Measurements from ENCODE around the gene NXPH4.

NXPH4 gene

DNA sequence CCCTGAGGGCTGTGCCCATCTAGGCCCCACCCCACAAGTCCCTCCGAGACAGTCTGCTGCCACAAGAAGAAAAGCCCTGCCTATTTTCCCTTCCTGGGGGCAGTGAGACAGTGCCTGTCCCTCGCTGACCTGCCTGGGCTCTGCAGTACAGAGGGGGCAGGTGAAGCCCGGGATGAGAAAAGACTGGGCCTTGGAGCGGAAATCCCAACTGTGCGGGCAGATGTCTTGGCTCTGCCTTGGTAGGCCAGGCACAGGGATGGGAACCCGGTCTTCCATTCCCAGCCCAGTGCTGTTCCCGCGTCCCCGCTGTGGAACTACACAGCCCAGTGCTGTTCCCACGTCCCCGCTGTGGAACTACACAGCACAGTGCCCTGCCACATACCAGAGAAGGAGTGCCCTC, 12.8 kb upstream of the NXPH4 start:
- DNase-seq (ENCODE audit: low spot score) = no peak

DNA sequence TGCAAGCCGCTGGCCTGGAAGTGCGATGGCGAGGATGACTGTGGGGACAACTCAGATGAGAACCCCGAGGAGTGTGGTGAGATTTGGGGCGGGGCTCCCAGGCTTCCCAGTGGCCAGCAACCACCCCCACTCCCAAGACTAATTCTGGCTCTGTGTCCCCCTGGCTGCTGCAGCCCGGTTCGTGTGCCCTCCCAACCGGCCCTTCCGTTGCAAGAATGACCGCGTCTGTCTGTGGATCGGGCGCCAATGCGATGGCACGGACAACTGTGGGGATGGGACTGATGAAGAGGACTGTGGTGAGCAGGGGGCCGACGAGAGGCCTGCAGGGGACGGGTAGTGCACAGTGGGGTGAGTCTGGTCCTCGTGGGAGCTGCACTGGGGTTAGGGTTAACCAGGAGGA, 12.1 kb upstream of the NXPH4 start:
- no peak for DNase-seq (ENCODE audit: low spot score)

DNA sequence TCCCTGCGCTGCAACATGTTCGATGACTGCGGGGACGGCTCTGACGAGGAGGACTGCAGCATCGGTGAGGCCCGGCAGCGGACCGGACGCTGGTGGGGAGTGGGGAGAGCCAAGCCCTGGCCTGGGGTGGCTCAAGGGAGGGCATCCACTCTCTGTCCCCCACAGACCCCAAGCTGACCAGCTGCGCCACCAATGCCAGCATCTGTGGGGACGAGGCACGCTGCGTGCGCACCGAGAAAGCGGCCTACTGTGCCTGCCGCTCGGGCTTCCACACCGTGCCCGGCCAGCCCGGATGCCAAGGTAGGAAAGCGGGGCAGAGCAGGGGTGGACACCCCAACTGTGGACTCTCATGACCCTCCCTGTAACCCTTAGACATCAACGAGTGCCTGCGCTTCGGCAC, 11.4 kb upstream of the NXPH4 start:
- no peak for DNase-seq (ENCODE audit: low spot score)

DNA sequence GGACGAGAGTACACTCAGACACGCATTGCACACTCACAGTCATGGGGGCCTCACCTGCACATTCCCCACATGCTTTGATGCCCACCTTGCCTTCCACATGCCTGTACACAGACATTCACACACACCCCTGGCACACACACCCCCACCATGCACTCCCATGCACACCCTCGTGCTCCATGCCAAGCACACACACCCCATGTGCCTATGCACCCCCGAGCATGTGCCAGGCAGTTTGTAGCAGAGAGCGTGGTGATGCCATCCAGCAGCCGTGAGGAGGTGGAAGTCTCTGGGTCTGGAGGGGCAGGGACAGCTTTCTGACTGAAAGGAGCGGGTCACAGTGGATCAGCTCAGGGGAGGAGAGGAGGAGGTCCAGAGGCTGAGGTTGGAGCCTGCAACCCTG, 10.7 kb upstream of the NXPH4 start:
- DNase-seq (ENCODE audit: low spot score) = no peak

DNA sequence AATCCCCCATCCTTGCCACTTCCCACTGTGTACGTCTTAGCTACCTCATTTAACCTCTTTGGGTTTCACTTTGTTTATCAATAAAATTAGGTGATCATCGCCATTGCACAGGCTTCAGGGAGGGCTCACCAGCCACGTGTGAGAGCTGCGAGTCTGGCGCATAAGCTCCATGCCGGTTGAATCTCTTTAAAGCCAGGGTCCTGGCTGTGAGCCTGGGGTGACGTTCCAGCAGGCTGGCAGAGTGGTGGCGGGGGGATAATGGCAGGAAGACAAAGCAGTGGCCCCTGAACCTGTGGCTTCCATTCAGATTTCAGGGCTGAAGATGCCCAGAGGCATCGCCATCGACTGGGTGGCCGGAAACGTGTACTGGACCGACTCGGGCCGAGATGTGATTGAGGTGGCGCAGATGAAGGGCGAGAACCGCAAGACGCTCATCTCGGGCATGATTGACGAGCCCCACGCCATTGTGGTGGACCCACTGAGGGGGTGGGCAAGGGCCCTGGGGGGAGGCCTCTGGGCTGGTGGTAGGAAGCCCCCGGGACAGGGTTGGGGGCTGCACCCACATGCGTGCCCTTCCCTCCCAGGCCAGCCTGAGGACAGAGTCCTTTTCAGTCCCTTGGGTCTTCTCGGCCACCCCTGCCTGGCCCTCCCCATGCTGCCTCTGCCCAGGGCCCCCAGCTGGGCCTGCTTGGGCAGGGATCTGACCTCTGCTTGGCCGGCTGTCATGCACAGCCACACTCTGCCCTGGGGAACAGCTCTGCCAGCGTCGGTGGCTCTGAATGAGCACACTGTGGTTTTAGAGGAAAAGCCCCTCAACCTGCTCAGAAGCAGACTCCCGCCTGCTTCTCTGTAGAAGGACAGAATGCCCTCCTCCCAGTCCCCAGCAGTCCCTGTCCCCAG, 8.6 kb upstream of the NXPH4 start:
- DNase-seq (ENCODE audit: low spot score) = no peak

DNA sequence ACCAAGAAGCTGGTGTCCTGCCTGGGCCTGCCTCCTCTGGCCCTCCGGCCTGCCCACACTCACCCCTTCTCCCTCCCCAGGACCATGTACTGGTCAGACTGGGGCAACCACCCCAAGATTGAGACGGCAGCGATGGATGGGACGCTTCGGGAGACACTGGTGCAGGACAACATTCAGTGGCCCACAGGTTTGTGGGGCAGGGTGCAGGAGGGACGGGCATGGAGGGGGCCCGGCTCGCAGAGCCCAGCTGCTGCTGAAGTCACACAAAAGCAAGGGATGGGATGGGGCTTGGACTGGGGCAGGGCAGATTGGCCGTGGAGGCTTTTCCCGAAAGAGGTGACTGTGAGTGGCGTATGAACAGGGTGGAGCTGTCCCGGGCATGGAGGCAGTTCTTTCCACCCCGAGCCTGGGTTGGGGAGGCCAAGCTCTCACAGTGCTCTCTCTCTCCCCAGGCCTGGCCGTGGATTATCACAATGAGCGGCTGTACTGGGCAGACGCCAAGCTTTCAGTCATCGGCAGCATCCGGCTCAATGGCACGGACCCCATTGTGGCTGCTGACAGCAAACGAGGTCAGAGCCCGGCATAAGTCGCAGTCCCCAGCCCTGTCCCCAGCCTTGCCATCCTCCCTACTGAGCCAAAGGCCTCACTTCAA, 7.8 kb upstream of the NXPH4 start:
- DNase-seq (ENCODE audit: low spot score) = no peak

DNA sequence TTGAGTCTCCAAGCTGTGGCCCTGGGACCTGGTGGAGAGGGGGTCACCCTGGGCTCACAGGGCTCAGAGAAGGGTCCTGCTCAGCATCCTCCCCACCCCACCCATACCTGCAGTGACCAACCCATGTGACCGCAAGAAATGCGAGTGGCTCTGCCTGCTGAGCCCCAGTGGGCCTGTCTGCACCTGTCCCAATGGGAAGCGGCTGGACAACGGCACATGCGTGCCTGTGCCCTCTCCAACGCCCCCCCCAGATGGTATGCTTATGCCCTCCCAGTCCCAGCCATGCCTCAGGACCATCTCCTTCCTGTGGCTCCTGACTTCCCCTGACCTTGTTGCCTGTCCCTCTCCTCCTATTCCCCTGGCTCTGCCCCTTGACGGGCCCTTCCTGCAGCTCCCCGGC, 6.7 kb upstream of the NXPH4 start:
- DNase-seq (ENCODE audit: low spot score) = no peak

DNA sequence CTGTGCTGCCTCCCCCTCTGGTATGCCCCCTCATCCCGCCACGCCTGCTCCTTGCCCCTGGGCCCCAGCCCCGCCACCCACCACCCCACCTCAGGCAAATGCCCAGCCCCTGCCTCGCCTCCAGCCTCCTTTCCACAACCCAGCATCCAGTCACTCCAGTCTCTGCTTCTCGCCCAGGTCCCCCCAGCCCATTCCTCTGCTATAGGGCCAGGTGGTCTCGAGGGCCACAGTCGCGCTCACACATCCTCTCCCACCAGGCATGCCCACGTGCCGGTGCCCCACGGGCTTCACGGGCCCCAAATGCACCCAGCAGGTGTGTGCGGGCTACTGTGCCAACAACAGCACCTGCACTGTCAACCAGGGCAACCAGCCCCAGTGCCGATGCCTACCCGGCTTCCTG, 6.1 kb upstream of the NXPH4 start:
- DNase-seq (ENCODE audit: low spot score) = no peak

DNA sequence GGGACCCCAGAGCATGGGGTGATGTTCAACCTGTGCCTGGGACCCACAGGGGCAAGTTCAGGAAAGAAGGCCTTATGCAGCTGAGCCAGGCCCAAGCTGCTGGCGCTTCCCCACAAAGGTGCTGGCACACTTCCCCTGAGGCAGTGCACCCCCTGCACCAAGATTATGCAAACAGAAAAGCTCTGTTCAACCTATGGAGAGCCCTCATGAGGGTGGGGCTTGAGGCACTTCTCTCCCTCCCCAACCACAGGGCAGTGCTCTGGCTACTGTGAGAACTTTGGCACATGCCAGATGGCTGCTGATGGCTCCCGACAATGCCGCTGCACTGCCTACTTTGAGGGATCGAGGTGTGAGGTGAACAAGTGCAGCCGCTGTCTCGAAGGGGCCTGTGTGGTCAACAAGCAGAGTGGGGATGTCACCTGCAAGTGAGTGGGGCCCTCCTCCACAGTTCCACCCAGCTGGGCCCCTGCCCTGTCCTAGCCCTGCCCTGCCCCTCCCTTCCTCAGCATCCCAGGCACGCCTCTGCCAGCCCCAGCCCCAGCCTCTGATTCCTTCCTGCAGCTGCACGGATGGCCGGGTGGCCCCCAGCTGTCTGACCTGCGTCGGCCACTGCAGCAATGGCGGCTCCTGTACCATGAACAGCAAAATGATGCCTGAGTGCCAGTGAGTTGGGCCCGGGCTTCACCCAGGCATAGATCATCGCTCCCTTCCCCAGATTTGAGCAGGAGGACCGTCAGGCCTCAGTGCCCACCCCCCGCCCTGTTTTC, 5.5 kb upstream of the NXPH4 start:
- no peak for DNase-seq (ENCODE audit: low spot score)

DNA sequence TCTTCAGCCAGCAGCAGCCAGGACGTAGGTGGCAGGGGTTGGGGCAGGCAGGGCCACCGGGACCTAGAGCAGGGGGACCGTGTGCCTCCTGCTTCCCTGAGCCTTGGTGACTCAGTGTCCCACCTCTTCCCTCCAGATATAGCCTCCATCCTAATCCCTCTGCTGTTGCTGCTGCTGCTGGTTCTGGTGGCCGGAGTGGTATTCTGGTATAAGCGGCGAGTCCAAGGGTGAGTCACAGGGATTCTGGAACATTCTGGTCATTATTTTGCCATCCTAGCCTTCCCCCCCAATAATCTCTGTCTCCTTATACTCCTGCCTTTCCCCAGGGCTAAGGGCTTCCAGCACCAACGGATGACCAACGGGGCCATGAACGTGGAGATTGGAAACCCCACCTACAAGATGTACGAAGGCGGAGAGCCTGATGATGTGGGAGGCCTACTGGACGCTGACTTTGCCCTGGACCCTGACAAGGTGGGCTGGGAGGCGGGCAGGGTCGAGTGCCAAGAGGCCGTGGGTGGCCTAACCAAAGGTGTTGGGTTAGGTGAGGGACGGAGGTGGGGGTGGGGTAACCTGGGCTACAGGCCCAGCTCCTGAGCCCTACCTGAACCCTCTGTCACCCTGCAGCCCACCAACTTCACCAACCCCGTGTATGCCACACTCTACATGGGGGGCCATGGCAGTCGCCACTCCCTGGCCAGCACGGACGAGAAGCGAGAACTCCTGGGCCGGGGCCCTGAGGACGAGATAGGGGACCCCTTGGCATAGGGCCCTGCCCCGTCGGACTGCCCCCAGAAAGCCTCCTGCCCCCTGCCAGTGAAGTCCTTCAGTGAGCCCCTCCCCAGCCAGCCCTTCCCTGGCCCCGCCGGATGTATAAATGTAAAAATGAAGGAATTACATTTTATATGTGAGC, 4.5 kb upstream of the NXPH4 start:
- DNase-seq (ENCODE audit: low spot score) = no peak

DNA sequence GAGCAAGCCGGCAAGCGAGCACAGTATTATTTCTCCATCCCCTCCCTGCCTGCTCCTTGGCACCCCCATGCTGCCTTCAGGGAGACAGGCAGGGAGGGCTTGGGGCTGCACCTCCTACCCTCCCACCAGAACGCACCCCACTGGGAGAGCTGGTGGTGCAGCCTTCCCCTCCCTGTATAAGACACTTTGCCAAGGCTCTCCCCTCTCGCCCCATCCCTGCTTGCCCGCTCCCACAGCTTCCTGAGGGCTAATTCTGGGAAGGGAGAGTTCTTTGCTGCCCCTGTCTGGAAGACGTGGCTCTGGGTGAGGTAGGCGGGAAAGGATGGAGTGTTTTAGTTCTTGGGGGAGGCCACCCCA, 3.9 kb upstream of the NXPH4 start:
- no peak for DNase-seq (ENCODE audit: low spot score)

DNA sequence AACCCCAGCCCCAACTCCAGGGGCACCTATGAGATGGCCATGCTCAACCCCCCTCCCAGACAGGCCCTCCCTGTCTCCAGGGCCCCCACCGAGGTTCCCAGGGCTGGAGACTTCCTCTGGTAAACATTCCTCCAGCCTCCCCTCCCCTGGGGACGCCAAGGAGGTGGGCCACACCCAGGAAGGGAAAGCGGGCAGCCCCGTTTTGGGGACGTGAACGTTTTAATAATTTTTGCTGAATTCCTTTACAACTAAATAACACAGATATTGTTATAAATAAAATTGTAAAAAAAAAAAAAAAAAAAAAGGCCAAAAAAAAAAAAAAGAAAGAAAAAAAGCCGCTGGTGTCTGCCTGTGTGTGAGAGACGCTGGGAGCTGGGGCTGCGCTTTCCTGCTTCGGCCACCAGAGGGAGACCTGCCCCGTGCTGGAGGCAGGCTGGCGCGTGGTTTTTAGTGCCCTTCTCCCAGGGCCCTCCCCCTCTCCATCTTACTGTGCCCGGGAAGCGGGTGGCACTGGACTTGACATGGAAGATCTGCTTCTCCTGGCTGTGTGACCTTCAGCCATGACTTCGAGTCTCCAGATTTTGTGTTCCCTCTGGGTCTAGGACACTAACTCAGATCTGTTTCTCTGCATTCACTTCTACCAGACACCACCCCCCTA, 3.4 kb upstream of the NXPH4 start:
- DNase-seq (ENCODE audit: low spot score) = peak; percentile 83

DNA sequence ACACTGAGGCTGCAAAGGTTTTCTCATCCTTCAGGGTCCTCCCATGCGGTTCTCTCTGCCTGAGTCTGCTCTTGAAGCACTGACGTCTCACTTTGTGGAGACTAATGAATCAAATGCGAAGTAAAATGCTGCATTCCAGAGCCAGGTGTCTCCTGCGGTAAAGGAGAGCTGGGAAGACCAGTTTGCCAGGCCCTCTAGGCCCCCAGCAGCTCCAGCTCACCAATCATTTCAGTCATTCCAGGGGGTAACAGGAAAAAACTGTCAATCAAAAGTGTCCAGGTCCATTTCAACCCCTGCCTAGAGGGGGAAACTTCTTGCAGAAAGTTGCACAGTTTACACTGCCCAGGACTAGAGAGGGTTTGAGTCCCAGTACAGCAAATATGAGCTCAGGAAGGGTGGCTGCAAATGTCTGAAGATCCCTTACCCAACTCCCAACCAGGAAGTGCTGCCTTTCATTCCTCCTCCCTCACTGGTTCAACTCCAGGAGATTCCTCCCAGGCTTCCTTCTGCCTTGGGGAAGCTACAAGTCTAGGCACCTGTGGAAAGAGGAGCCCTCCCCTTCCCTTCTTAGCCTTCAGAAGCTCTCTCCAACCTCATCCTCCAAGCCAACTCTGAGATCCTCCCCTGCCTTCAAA, 2.7 kb upstream of the NXPH4 start:
- DNase-seq (ENCODE audit: low spot score) = no peak

DNA sequence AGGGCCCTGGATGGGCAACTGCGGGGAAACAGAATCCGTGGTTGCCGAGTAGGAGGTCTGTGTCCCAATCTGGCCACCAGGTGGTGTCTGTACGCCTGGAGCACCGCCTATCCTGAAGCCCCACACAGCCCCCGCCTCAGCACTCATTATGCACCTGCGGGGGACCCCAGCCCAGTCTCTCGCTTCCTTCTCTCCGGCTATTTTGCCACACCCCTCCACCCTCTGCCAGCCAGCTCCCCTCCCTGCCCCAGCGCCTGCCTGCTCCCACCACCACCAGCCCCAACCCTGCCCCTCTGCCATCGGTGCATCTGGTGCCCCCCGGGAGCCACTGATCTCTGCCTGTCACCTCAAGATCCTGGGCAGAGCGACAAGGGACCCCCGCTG, 2.2 kb upstream of the NXPH4 start:
- DNase-seq (ENCODE audit: low spot score) = peak; percentile 64

DNA sequence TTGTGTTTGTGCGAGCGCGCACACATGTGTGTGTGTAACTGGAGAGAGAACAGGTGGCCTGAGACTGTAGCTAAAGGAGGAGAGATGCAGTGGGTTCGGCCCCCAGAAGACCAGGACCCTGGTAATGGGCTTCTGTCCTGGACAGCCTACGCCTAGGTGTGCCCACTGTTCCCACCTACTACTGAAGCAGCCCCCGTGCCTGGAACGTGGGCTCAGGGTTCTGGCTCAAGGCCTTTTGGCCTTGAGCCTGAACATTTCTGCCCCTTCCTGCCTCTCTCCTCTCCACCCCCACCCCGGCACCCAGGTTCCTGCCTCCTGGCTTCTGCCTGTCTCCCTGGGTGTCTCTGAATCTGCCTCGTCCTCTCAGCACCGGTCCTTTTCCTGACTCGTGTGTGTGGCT, 1.5 kb upstream of the NXPH4 start:
- no peak for DNase-seq (ENCODE audit: low spot score)

DNA sequence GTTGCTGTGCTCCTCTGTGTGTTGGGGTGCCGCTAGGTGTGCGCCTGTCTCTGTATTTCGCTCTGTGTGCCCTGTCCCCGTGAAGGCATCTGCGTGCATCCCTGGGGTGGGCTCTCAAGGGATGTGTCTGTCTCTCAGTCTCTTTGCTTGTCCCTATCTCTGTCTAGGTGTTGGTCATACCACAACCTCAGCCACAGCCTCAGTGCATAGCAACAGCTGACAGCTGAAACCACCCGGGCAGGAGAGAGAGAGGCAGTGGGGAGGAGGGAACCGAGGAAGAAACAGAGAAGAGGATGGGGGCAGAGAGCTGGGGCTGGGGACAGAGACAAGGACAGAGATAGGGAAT, 953 bp upstream of the NXPH4 start:
- DNase-seq (ENCODE audit: low spot score) = peak; percentile 37

DNA sequence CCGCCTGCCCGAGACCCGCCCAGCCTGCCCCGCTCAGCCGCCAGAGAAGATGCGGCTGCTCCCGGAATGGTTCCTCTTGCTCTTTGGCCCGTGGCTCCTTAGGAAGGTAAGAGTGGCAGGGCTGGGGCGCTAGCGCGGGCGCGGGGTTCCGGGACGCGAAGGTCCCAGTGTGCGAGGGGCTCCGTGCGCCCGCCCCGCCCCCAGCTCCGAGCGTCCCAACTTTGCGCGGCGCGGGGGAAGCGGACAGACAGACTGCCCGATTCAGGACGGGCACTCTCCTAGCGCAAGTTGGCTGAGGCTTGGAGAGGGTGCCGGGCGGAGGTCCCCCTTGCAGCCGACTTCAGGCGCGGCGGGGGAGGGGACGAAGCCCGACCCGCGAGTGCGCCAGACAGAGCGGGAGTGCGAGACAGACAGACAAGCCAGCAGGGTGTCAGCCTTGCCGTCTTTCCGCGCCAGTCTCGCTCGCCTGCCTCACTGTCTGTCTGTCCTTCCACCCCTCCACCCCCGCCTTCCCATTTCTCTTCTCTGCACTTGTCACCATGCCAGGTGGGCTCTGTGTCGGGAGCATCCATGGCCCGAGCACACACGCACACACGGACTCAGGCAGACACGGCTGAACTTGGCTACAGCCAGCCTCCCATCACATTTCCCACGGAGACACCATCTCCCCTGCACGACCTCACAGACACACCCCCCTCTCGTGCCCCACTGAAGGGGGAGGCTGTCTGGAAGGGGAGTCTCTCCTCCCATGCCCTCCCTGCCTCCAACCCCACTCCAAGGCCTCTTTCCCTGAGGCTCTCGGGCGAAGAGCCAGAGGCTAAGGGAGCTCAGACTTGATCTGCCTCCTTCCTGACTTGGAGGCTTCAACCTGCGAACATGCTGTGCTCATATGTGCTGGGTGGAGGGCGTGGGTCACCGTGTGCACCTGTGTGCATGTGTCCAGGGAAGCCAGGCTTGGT, 606 bp downstream of the NXPH4 start:
- DNase-seq (ENCODE audit: low spot score) = peak; percentile 28

DNA sequence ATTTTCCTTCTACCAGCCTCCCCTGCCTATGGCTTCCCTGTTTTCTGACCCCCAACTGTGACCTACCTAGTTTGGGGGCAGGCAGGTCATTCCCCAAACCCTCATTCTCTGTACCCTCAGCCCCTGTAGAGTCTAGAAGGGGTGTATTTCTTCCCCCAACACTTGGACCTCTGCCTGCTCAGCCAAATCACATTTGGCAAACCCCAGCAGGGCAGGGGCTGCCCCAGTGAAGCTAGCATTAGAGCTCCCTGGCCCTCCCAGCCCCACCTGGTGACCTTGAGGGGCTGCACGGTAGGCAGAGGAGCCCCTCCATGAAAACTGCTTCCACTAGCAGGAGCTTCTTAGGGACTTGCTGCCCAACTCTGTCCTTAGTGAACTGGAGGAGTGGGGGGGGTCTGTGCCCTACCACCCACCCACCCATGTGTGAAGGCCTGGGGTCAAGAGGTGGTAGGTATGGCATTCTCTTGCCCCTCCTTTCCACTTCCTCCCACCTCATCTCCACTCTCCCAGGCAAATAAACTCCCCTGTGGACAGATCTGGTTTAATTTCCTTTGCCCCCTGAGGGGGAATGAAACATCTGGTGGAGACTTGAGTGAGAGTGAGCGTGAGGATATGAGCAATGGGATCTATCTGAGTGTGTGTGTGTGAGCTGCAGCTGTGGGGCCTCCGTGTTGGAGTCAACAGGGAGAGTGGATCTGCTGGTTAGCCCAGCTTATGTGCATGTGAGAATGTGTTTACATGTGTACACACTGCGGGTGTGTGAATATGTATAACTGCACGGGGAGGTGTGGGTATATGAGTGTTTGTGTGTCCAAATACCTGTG, 1.6 kb downstream of the NXPH4 start:
- DNase-seq (ENCODE audit: low spot score) = no peak

Data from CD4-positive, alpha-beta T cell treated with Interleukin-15 for 4 hours (primary cell).